BLaER1 treated with 17β-estradiol and CSF1 and Interleukin-3, amounts not matched to agents 10 nM and 100 nM (cell line): ENCODE results near the gene TOP3B.
A peak's percentile ranks its signal among the peaks of the same experiment; 100 is the strongest.

Experiments
- H3K27ac ChIP-seq, 11 experiments: shearing (Covaris generic); formaldehyde crosslinking; 2 replicates each; pipeline ENCODE4 v1.8.1; 2022
- H3K27me3 ChIP-seq, 11 experiments: shearing (Covaris generic); formaldehyde crosslinking; 2 replicates each; pipeline ENCODE4 v1.8.1; 2022
- H3K36me3 ChIP-seq, 11 experiments: shearing (Covaris generic); formaldehyde crosslinking; 2 replicates each; pipeline ENCODE4 v1.8.1; 2022
- H3K4me1 ChIP-seq, 10 experiments: shearing (Covaris generic); formaldehyde crosslinking; 2 replicates each; pipeline ENCODE4 v1.8.1; 2022
- H3K4me2 ChIP-seq, 11 experiments: shearing (Covaris generic); formaldehyde crosslinking; 2 replicates each; pipeline ENCODE4 v1.8.1; 2022
- H3K4me3 ChIP-seq, 10 experiments: shearing (Covaris generic); formaldehyde crosslinking; 2 replicates each; pipeline ENCODE4 v1.8.1; 2022
- H3K9ac ChIP-seq, 11 experiments: shearing (Covaris generic); formaldehyde crosslinking; 2 replicates each; pipeline ENCODE4 v1.8.1; 2022
- H3K9me3 ChIP-seq, 11 experiments: shearing (Covaris generic); formaldehyde crosslinking; replicated peaks in 1 of 11; 2 replicates each; pipeline ENCODE4 v1.8.1; 2022
- H4K20me1 ChIP-seq, 11 experiments: shearing (Covaris generic); formaldehyde crosslinking; 2 replicates each; pipeline ENCODE4 v1.8.1; 2022
- Cebpa-rat ChIP-seq, 11 experiments: shearing (Covaris generic); IDR thresholded peaks; 2 replicates each; pipeline ENCODE4 v1.8.1; 2022

The TOP3B gene

DNA sequence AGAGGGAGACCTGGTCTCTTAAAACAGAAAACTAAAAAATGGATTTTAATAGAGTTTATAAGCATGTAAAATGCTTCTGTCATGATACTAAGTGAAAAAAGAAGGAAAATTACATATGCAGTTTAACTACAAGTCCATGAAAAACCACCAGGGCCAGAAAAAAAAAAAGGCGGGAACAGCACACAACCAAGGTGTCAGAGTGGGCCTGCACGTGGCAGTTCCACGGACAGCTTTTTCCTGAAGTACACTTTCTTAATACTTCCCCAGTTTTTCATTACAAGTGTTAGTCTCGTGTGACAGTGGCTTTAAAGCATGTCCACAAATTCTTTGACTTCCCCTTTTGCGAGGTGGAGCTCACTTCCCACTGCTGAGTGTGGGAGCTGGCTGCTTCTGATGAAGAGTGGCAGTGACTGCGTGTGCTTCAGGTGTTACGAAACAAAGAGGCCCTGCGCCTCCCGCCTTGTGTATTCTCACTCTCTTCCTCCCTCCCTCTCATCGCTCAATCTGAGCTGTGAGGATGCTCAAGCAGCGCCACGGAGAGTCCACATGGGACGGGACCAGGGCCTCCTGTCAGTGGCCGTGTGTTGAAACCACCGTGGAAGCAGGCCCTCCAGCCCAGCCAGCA lies 46.3 kb downstream of the TOP3B start:
- Histone ChIP-seq H3K9ac (peak overlapping the region in 10 of 11 experiments; percentile 76 to 87 (median 82); a peak in 18 of 22 replicates), H3K4me3 (0 out of 20 replicates have a peak overlapping the region, but pooled peaks of 1 of the 10 experiments have one; percentile 73), H4K20me1 (peaks cover 0 to 7% (median 0%) of the 10 kb centered on the region in 11 experiments; a peak in 5 of 22 replicates), H3K9me3 (no peaks in the 10 kb centered on the region), H3K27ac (peak overlapping the region; percentile 56 to 95 (median 89); a peak in 20 of 22 replicates), H3K4me1 (peaks cover 55 to 69% (median 59%) of the 10 kb centered on the region in 10 experiments), H3K4me2 (peak overlapping the region; percentile 90 to 99 (median 97)), H3K36me3 (peaks cover 30 to 62% (median 46%) of the 10 kb centered on the region in 11 experiments), H3K27me3 (no peaks in the 10 kb centered on the region)
- TF ChIP-seq Cebpa-rat (IDR thresholded peaks at IDR 0.05) = peak in 1 of 11 experiments; percentile 29; a peak in 3 of 22 replicates

- Histone ChIP-seq H3K9me3 (no peaks in the 10 kb centered on the region), H3K4me3 (no peak overlapping the region), H3K9ac (no peak overlapping the region), H3K27me3 (no peaks in the 10 kb centered on the region), H4K20me1 (peaks cover 0 to 29% (median 0%) of the 10 kb centered on the region in 11 experiments; a peak in 8 of 22 replicates), H3K4me2 (no peak overlapping the region), H3K27ac (no peak overlapping the region), H3K36me3 (peaks cover 53 to 85% (median 70%) of the 10 kb centered on the region in 11 experiments), H3K4me1 (peaks cover 35 to 47% (median 42%) of the 10 kb centered on the region in 10 experiments)
- TF ChIP-seq Cebpa-rat (IDR thresholded peaks at IDR 0.05) = no peak
Measured at GRCh38 chr22:21933910-21934309, 48.7 kb downstream of the TOP3B start.

GRCh38 chr22:21933413-21933812 lies 49.2 kb downstream of the TOP3B start:
- Histone ChIP-seq H3K9ac (no peak overlapping the region), H3K36me3 (peaks cover 58 to 90% (median 74%) of the 10 kb centered on the region in 11 experiments), H3K27ac (no peak overlapping the region), H3K9me3 (no peaks in the 10 kb centered on the region), H3K4me3 (no peak overlapping the region), H3K27me3 (no peaks in the 10 kb centered on the region), H4K20me1 (peaks cover 0 to 30% (median 2%) of the 10 kb centered on the region in 11 experiments; a peak in 9 of 22 replicates), H3K4me1 (peaks cover 35 to 47% (median 41%) of the 10 kb centered on the region in 10 experiments), H3K4me2 (no peak overlapping the region)
- TF ChIP-seq Cebpa-rat (IDR thresholded peaks at IDR 0.05) = no peak

DNA sequence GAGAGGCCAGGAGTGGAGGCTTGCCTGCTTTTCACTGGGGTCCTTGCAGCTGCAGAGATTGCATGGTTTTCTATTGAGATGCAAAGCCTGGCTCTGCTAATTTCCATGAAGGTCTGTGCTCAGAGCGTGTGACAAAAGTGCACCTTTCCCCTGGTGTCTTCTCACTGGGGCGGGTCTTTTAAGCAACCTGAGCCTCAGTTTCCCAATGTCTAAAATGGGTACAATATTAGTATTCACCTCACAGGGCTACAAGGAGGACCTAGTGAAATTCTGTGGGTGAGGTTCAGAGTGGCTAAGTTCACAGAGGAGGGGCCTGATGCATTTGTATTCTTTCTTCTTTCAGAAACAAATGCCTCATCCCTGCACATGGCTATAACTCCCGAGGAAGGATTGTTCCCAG lies 50.2 kb downstream of the TOP3B start:
- no peak overlapping the region for H3K27ac ChIP-seq
- H3K4me2 ChIP-seq = no peak overlapping the region
- peaks cover 3 to 39% (median 9%) of the 10 kb centered on the region in 11 experiments; a peak in 16 of 22 replicates for H4K20me1 ChIP-seq
- H3K9ac ChIP-seq = no peak overlapping the region
- H3K4me3 ChIP-seq = no peak overlapping the region
- no peaks in the 10 kb centered on the region for H3K9me3 ChIP-seq
- peaks cover 60 to 91% (median 79%) of the 10 kb centered on the region in 11 experiments for H3K36me3 ChIP-seq
- no peaks in the 10 kb centered on the region for H3K27me3 ChIP-seq
- TF ChIP-seq Cebpa-rat (IDR thresholded peaks at IDR 0.05) = no peak
- peaks cover 36 to 50% (median 43%) of the 10 kb centered on the region in 10 experiments for H3K4me1 ChIP-seq

DNA sequence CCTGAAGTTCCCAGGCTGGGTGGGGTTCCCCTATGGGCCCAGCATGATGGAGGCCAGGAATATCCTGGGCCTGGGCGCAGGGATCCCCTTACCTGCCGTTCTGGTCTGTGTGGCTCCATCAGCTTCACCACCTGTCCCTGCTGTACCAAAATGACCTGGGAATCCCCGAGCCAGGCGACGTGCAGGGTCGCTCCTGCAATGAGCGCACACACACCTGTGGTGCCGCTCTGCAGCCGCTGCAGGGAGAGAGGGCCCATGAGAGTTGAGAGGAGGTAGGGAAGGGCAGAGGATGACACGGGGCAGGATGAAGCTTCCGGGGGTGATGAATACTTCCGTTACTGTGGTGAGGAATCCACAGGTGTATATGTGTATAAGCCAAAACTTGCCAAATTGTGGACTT lies 51.5 kb downstream of the TOP3B start:
- Histone ChIP-seq H3K27ac (no peak overlapping the region), H3K36me3 (peaks cover 71 to 92% (median 87%) of the 10 kb centered on the region in 11 experiments), H3K4me1 (peaks cover 32 to 42% (median 36%) of the 10 kb centered on the region in 10 experiments), H3K4me3 (no peak overlapping the region), H3K9ac (no peak overlapping the region), H4K20me1 (peaks cover 8 to 51% (median 18%) of the 10 kb centered on the region in 11 experiments; a peak in 16 of 22 replicates), H3K4me2 (no peak overlapping the region), H3K9me3 (no peaks in the 10 kb centered on the region), H3K27me3 (no peaks in the 10 kb centered on the region)
- TF ChIP-seq Cebpa-rat (IDR thresholded peaks at IDR 0.05) = no peak

DNA sequence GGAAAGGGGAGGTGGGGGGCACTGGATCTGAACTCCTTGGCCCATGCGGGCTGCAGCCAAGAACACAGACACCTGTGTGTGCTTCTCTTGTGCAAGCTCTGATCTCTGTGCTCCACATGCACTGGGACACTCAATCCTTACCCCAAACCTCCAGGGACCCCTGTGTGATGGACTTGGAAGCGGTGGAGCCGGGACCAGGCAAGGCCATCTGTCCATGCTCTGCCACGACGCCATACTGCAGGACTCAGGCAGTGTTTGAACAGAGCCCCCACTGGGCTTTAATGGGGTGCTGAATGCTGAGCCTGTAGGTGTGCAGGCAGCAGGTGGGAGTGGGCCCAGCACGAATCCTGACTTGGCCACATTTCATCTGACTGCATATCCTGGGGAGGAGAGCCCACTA lies 53.3 kb downstream of the TOP3B start:
- no peaks in the 10 kb centered on the region for H3K27me3 ChIP-seq
- no peak overlapping the region for H3K9ac ChIP-seq
- no peak for TF ChIP-seq Cebpa-rat (IDR thresholded peaks at IDR 0.05)
- no peak overlapping the region for H3K4me3 ChIP-seq
- H4K20me1 ChIP-seq = peaks cover 8 to 55% (median 18%) of the 10 kb centered on the region in 11 experiments; a peak in 16 of 22 replicates
- 0 out of 22 replicates have a peak overlapping the region, but pooled peaks of 1 of the 11 experiments have one; percentile 25 for H3K27ac ChIP-seq
- H3K36me3 ChIP-seq = peaks cover 70 to 95% (median 83%) of the 10 kb centered on the region in 11 experiments
- no peaks in the 10 kb centered on the region for H3K9me3 ChIP-seq
- peak overlapping the region in 2 of 11 experiments; percentile 74 to 75; a peak in 3 of 22 replicates for H3K4me2 ChIP-seq
- peaks cover 17 to 30% (median 29%) of the 10 kb centered on the region in 10 experiments for H3K4me1 ChIP-seq

DNA sequence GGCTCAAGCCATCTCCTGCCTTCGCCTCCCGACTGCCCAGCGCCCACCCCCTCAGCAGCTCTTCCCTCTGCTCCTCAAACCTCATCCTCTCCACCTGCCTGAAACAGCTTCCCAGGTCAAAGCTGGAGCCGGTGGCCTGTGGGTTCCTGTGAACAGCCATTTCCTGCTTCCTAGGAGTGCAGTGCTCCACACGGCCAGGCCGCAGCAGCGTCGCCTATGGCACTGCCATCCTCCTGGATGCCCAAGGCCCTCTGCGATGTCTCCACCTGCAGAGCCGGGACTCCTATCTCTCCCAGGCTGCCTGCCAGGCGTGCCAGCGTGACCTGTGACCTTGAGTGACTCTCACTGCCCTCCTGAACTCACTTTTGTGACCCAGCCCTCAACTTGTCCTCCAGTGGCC lies 54.5 kb downstream of the TOP3B start:
- H3K9ac ChIP-seq = peak overlapping the region in 5 of 11 experiments; percentile 18 to 58 (median 49); a peak in 4 of 22 replicates
- H3K9me3 ChIP-seq = no peaks in the 10 kb centered on the region
- no peak for TF ChIP-seq Cebpa-rat (IDR thresholded peaks at IDR 0.05)
- H3K36me3 ChIP-seq = peaks cover 62 to 94% (median 81%) of the 10 kb centered on the region in 11 experiments
- no peak overlapping the region for H3K4me3 ChIP-seq
- H4K20me1 ChIP-seq = peaks cover 8 to 57% (median 18%) of the 10 kb centered on the region in 11 experiments; a peak in 16 of 22 replicates
- H3K4me2 ChIP-seq = peak overlapping the region; percentile 49 to 89 (median 74)
- H3K27ac ChIP-seq = peak overlapping the region in 5 of 11 experiments; percentile 12 to 37 (median 26); a peak in 5 of 22 replicates
- no peaks in the 10 kb centered on the region for H3K27me3 ChIP-seq
- peaks cover 15 to 30% (median 29%) of the 10 kb centered on the region in 10 experiments for H3K4me1 ChIP-seq

GRCh38 chr22:21927174-21927823 lies 55.3 kb downstream of the TOP3B start:
- no peaks in the 10 kb centered on the region for H3K27me3 ChIP-seq
- peak overlapping the region; percentile 49 to 89 (median 74) for H3K4me2 ChIP-seq
- peaks cover 15 to 30% (median 29%) of the 10 kb centered on the region in 10 experiments for H3K4me1 ChIP-seq
- peak overlapping the region in 2 of 11 experiments; percentile 0 to 37; a peak in 3 of 22 replicates for H3K27ac ChIP-seq
- TF ChIP-seq Cebpa-rat (IDR thresholded peaks at IDR 0.05) = no peak
- no peak overlapping the region for H3K4me3 ChIP-seq
- peaks cover 11 to 60% (median 18%) of the 10 kb centered on the region in 11 experiments; a peak in 16 of 22 replicates for H4K20me1 ChIP-seq
- H3K36me3 ChIP-seq = peaks cover 60 to 94% (median 81%) of the 10 kb centered on the region in 11 experiments
- H3K9me3 ChIP-seq = no peaks in the 10 kb centered on the region
- H3K9ac ChIP-seq = peak overlapping the region in 7 of 11 experiments; percentile 10 to 58 (median 23); a peak in 10 of 22 replicates
